Smooth muscle cell of the coronary artery (primary cell): ENCODE measurements around the gene PGM3. TPM values are rescaled to one million over a fixed set of nuclear protein-coding genes. Genes with fewer than 3 reads are reported as not detected.

Experiments used
- total RNA-seq: library from RNA; depleted of rRNA; stranded (reverse); fragments of >200 nt; gene quantifications from 2 replicates; pipeline ENCODE4 v1.2.3, GENCODE V29; 2014; ENCODE audit warnings: low replicate concordance

The PGM3 gene, protein sequence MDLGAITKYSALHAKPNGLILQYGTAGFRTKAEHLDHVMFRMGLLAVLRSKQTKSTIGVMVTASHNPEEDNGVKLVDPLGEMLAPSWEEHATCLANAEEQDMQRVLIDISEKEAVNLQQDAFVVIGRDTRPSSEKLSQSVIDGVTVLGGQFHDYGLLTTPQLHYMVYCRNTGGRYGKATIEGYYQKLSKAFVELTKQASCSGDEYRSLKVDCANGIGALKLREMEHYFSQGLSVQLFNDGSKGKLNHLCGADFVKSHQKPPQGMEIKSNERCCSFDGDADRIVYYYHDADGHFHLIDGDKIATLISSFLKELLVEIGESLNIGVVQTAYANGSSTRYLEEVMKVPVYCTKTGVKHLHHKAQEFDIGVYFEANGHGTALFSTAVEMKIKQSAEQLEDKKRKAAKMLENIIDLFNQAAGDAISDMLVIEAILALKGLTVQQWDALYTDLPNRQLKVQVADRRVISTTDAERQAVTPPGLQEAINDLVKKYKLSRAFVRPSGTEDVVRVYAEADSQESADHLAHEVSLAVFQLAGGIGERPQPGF
- total RNA-seq = 105 and 186 TPM in 2 replicates

DNA sequence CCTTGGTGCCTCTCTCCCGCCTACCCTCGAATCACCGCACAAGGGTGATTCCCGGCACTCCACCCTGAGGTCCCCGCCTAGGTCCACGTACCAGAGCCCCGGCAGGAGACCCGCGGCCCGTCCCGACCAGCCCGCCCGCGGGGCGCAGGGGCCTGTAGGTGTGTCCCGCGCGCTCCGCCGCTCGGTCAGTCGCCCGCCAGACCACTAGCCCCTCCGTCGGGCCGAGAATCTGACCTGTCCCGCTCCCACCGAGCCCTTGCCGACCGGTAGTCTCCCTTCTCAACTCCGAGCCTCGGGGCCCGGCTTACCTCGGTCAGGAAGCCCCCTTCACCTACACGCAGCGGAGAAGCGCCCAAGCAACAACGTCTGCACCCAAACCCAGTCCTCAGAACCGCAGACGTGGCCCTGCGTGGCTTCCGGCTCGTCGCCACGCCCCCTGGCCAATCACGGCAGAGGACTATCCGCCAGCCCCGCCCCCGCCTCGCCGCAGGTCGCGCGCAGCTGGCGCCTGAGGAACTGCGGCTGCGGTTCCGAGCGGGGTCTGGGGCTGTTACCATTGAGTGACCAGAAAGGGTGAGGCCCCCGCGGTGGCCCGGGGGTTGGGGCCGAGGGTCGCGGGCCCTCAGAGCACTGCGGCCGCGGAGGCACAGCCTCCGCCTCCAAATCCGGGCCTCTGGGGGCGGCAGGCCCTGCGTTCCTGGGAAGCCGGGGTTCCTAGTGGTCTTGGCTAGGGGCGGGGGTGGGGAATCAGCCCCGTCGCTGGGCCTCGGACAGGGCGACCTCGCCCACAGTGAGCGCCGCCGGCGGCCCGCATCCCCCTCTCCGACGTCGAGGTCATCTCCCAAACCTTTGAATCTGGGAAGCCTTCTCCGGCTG, at the start of gene PGM3, which contains the start of gene RWDD2A:
TSS of gene PGM3 (minus strand) at position 395 of the 876 bp plus-strand sequence. CDS start 2,253 bp downstream, outside the sequence.
TSS of gene RWDD2A (plus strand) at position 487 of the 876 bp plus-strand sequence. CDS start 1,095 bp downstream, outside the sequence.

Other genes starting within 250 kb of the PGM3 start
- 4.7 and 5.5 TPM in 2 replicates for gene UBE3D, start 127.4 kb downstream of the PGM3 start, total RNA-seq
- 20.5 and 43.5 TPM in 2 replicates for gene DOP1A, start 125.6 kb downstream of the PGM3 start, total RNA-seq
- 2.6 and 7.1 TPM in 2 replicates for gene RWDD2A, start 92 bp upstream of the PGM3 start, total RNA-seq
- 3.5 and 11.0 TPM in 2 replicates for gene ME1, start 237.8 kb upstream of the PGM3 start, total RNA-seq